ENCODE measurements around the gene IL20.

DNA sequence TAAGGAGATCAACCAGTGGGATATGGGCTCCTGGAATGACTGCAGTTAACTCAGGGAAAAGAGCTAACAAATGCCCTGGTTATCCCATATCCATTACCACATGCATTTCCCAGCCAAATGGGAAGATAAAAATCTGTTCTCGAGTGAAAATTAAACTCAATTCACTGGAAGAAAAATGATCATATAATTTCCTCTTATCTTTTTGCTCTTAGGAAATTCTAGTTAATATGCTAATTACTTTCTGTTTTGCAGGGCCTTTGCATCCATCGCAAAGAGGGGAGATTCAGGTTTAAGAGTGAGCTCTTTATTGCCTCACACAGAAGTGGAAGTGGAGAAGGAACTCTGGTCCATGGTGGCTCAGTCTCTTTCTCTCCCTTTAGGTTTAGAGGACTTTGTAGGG is 28.0 kb downstream of the IL20 start:
- no peak for TF ChIP-seq POLR2A (IDR thresholded peaks at IDR 0.05)
- TF ChIP-seq, protein P1, sequence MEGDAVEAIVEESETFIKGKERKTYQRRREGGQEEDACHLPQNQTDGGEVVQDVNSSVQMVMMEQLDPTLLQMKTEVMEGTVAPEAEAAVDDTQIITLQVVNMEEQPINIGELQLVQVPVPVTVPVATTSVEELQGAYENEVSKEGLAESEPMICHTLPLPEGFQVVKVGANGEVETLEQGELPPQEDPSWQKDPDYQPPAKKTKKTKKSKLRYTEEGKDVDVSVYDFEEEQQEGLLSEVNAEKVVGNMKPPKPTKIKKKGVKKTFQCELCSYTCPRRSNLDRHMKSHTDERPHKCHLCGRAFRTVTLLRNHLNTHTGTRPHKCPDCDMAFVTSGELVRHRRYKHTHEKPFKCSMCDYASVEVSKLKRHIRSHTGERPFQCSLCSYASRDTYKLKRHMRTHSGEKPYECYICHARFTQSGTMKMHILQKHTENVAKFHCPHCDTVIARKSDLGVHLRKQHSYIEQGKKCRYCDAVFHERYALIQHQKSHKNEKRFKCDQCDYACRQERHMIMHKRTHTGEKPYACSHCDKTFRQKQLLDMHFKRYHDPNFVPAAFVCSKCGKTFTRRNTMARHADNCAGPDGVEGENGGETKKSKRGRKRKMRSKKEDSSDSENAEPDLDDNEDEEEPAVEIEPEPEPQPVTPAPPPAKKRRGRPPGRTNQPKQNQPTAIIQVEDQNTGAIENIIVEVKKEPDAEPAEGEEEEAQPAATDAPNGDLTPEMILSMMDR (IDR thresholded peaks at IDR 0.05) = no peak
- no peak for TF ChIP-seq POLR2AphosphoS5 (IDR thresholded peaks at IDR 0.05)
- TF ChIP-seq EP300 (IDR thresholded peaks at IDR 0.05) = no peak
